Stomach (tissue), 4 donors: ENCODE data around the gene HAO2.

Source experiments
- CTCF ChIP-seq, 7 experiments: fragments of 450-650 bp in 4 of 7; fragments of 200-600 bp in 3 of 7; sonication (generic) in 3 of 7; IDR thresholded peaks; one replicate each; pipeline ENCODE4 v1.5.1; 2016 to 2019; ENCODE audit warnings: antibody characterized with exemption in 7 of 7, control low read depth in 2 of 7, mild to moderate bottlenecking in 1 of 7
- POLR2AphosphoS5 ChIP-seq, 3 donors: sonication (generic); formaldehyde crosslinking; IDR thresholded peaks; one replicate each; pipeline ENCODE4 v1.6.1; 2016; ENCODE audit warnings: antibody characterized with exemption in 3 of 3

GRCh38 chr1:119416006-119416640, 47.5 kb downstream of the HAO2 start:
- TF ChIP-seq CTCF (IDR thresholded peaks at IDR 0.05) (no peak), POLR2AphosphoS5 (IDR thresholded peaks at IDR 0.05) (no peak)
